ENCODE measurements around the gene TNFSF13B.
A peak's percentile ranks its signal among the peaks of the same experiment; 100 is the strongest.

TNFSF13B gene

DNA sequence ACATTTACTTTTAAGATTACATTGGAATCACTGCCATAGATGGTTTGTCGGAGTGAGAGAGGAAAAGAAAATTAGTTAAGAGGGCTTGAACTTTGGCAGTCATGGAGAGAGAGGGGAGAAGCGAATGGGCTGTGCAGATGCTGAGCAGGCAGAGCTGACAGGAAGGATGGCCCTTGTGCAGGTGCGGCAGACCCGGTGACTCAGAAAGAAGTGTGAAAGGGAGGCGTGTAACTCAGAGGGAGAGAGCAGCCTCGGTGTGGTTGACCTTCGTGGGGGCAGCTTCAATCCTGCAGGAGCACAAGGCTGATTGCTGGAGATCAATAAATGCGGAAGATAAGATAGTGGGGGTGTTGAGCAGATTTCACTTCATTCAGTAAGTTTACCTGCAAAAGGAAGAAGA is 76.9 kb downstream of the TNFSF13B start:
- DNase-seq (ENCODE audit: low read depth in 3 of 3): peak in 2 of 3 experiments; percentile 1 to 11

DNA sequence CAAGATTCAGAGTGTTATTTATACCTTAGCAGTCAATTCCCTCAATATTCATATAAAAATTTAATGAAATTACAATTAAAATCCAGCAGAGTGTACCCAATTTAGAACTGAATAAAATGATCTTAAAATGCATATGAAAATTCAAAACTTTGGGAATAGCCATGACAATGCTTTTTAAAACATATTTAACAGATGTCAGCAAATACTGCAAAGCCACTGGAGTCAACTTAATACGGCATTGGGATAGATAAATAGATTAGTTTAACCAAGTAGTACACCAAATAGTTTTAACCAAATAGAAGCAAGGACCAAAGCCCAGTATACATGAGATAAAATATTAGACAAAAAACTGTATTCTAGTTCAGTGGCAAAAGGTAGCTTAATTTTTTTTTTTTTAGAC is 79.8 kb downstream of the TNFSF13B start:
- no peak for DNase-seq (ENCODE audit: low read depth in 3 of 3)

DNA sequence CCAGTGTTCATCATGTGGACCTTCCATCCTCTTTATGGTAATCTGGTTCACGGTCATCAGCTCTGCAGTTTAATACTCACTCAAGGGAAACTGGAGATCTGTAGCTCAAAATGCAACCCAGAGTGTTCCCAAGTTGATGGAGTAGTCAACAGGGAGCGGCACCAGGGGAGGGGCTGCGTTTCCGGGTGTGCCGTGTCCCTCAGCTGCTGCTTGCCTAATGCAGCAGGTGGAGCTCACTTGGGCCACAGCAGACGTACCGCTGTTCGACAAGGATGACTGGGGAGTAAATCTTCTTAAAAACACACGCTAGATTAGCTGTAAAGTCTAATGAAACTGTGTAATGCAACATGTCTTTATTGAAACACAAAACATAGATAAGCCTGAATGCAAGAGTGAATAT is 81.1 kb downstream of the TNFSF13B start:
- no peak for DNase-seq (ENCODE audit: low read depth in 3 of 3)

DNA sequence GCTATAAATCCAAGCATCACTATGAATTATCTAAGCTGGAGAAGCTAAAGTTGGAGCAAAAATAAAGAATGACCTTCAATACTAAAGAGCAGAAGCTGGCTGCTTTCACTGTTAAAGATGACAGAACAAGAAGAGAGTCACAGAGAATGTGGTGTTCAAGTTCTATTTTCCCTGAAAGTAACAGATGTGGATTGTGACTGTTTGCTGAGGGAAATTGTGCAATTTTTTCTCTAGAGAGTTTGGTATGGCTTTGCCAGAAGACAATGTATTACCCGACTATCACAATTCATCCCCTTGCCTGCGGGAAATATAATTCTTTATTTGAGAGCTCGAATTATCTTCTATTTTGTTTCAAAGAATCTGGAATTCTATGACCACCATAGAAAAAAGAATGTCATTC is 83.1 kb downstream of the TNFSF13B start:
- no peak for DNase-seq (ENCODE audit: low read depth in 3 of 3)

DNA sequence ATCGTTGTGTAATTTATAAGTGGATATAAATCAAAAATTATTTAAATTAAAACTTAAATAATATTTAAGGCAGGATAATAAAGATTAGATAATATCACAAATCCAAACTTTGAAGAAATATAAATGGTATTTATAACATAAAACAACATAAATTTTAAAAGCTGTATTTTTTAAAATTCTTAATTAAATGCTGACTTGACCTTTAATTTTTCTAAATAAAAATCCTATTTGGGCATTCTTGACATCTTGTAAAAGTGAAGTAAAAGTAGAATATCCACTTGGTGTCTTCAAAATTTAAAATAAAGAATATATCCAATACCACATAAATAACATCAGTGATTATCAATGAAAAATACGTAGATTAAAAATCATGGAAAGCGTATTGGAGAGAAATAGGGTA is 87.7 kb downstream of the TNFSF13B start:
- no peak for DNase-seq (ENCODE audit: low read depth in 3 of 3)

Measured in stimulated activated CD4-positive, alpha-beta T cell treated with anti-CD3 and anti-CD28 coated beads, TNF-alpha, amount 100 ng/mL, for 4 hours (primary cell).